BLaER1 treated with 17β-estradiol and CSF1 and Interleukin-3, amounts not matched to agents 10 nM and 100 nM (cell line): ENCODE results near the gene DNM2.
A peak's percentile ranks its signal among the peaks of the same experiment; 100 is the strongest.

Experiments
- H3K27ac ChIP-seq, 11 experiments: shearing (Covaris generic); formaldehyde crosslinking; 2 replicates each; pipeline ENCODE4 v1.8.1; 2022
- H3K27me3 ChIP-seq, 11 experiments: shearing (Covaris generic); formaldehyde crosslinking; 2 replicates each; pipeline ENCODE4 v1.8.1; 2022
- H3K36me3 ChIP-seq, 11 experiments: shearing (Covaris generic); formaldehyde crosslinking; 2 replicates each; pipeline ENCODE4 v1.8.1; 2022
- H3K4me1 ChIP-seq, 10 experiments: shearing (Covaris generic); formaldehyde crosslinking; 2 replicates each; pipeline ENCODE4 v1.8.1; 2022
- H3K4me2 ChIP-seq, 11 experiments: shearing (Covaris generic); formaldehyde crosslinking; 2 replicates each; pipeline ENCODE4 v1.8.1; 2022
- H3K4me3 ChIP-seq, 10 experiments: shearing (Covaris generic); formaldehyde crosslinking; 2 replicates each; pipeline ENCODE4 v1.8.1; 2022
- H3K9ac ChIP-seq, 11 experiments: shearing (Covaris generic); formaldehyde crosslinking; 2 replicates each; pipeline ENCODE4 v1.8.1; 2022
- H3K9me3 ChIP-seq, 11 experiments: shearing (Covaris generic); formaldehyde crosslinking; replicated peaks in 1 of 11; 2 replicates each; pipeline ENCODE4 v1.8.1; 2022
- H4K20me1 ChIP-seq, 11 experiments: shearing (Covaris generic); formaldehyde crosslinking; 2 replicates each; pipeline ENCODE4 v1.8.1; 2022
- Cebpa-rat ChIP-seq, 11 experiments: shearing (Covaris generic); IDR thresholded peaks; 2 replicates each; pipeline ENCODE4 v1.8.1; 2022

Gene DNM2

DNA sequence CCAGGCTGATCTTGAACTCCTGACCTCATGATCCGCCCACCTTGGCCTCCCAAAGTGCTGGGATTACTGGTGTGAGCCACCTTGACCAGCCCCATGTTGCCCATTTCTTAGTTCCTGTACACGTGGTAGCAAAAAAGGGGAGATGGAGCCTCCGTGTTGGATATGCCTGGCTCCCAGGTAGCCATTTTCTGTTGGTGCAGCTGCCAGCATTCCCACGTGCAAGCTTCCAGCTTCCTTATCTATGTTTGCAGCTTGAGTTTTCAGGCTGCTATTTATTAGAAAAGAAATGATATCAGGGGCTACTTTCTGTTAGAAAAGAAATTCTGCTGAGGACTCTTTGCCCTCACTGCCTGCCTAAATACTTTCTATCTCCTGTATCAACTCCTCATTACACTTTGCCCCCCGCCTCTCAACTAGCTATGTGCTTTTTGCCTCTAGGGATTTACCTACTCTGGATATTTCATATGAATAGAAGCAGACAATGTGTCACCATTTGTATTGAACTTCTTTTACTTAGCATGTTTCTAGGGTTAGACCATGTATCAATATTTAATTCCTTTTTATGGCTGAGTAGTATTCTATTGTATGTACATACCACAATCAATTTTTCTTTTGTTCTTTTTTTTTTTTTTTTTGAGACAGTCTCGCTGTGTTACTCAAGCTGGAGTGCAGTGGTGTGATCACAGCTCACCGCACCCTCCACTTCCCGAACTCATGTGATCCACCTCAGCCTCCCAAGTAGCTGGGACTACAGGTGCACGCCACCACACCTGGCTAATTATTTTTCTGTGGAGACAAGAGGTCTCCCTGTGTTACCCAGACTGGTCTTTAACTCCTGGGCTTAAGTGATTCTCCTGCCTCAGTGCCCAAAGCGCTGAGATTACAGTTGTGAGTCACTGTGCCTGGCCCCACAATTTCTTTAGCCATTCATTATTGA, 121.5 kb downstream of the DNM2 start:
- H4K20me1 ChIP-seq, result peaks cover 8 to 10% (median 9%) of the 10 kb centered on the region in 11 experiments; a peak in 19 of 22 replicates
- H3K4me2 ChIP-seq, result no peak overlapping the region
- H3K4me3 ChIP-seq, result no peak overlapping the region
- H3K9ac ChIP-seq, result no peak overlapping the region
- TF ChIP-seq Cebpa-rat (IDR thresholded peaks at IDR 0.05), result no peak
- H3K27me3 ChIP-seq, result no peaks in the 10 kb centered on the region
- H3K4me1 ChIP-seq, result peaks cover 7 to 17% (median 14%) of the 10 kb centered on the region in 10 experiments; a peak in 17 of 20 replicates
- H3K36me3 ChIP-seq, result peaks cover 0 to 11% (median 8%) of the 10 kb centered on the region in 11 experiments; a peak in 14 of 22 replicates
- peaks cover 14 to 50% (median 38%) of the 10 kb centered on the region in 11 experiments; a peak in 20 of 22 replicates for H3K9me3 ChIP-seq
- H3K27ac ChIP-seq, result no peak overlapping the region

- no peak overlapping the region for H3K9ac ChIP-seq
- H4K20me1 ChIP-seq, result no peaks in the 10 kb centered on the region
- H3K27me3 ChIP-seq, result no peaks in the 10 kb centered on the region
- H3K4me3 ChIP-seq, result no peak overlapping the region
- no peak overlapping the region for H3K27ac ChIP-seq
- TF ChIP-seq Cebpa-rat (IDR thresholded peaks at IDR 0.05), result no peak
- H3K9me3 ChIP-seq, result peaks cover 23 to 51% (median 40%) of the 10 kb centered on the region in 11 experiments
- H3K36me3 ChIP-seq, result no peaks in the 10 kb centered on the region
- H3K4me2 ChIP-seq, result no peak overlapping the region
- peaks cover under 1 to 7% (median 4%) of the 10 kb centered on the region in 10 experiments; a peak in 16 of 20 replicates for H3K4me1 ChIP-seq
Measured at GRCh38 chr19:10842788-10843187, 124.9 kb downstream of the DNM2 start.

DNA sequence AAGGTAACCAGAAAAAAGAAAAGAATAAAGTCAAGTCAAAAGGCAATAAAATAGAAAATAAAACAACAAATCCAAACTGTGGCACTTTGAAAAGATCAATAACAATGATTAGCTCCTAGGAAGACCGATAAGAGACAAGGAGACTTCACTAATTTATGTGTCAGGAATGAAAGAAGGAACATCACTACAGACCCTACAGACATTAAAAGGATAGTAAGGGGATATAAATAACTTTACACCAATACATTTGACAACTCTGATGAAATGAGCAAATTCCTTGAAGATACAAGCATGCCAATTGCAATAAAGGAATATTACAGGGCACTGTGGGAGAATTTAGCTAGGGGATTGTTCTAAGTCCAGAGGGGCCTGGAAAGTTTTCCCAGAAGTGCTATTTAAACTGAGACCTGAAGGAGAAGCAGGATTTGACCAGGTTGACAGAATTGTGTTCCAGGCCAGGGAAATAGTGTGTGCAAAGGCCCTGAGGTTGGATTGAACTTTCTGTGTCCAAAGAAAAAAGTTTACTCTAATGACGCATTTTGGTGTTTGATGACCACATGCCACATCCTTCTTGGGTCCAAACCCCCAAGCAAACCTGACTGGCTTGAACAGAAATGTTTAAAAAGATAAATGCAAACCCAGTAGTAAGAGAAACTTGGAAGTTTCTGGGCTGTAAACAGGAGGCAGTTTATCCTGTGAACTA, 128.8 kb downstream of the DNM2 start:
- no peaks in the 10 kb centered on the region for H4K20me1 ChIP-seq
- TF ChIP-seq Cebpa-rat (IDR thresholded peaks at IDR 0.05), result no peak
- H3K9me3 ChIP-seq, result peaks cover 13 to 28% (median 23%) of the 10 kb centered on the region in 11 experiments
- H3K27me3 ChIP-seq, result no peaks in the 10 kb centered on the region
- H3K4me2 ChIP-seq, result no peak overlapping the region
- H3K36me3 ChIP-seq, result peaks cover 0 to 13% (median 0%) of the 10 kb centered on the region in 11 experiments; a peak in 4 of 22 replicates
- H3K4me1 ChIP-seq, result peaks cover 13 to 30% (median 21%) of the 10 kb centered on the region in 10 experiments; a peak in 19 of 20 replicates
- no peak overlapping the region for H3K4me3 ChIP-seq
- H3K9ac ChIP-seq, result no peak overlapping the region
- H3K27ac ChIP-seq, result no peak overlapping the region

GRCh38 chr19:10848230-10848856, 130.5 kb downstream of the DNM2 start, which contains the start of gene C19orf38:
Gene C19orf38 (plus strand): TSS chr19:10848415. CDS start chr19:10848509, 94 bp downstream.
- Histone ChIP-seq H3K4me2 (peak within 1 kb of the TSS; percentile 46 to 89 (median 76); a peak in 21 of 22 replicates), H3K27ac (peak within 1 kb of the TSS; percentile 40 to 80 (median 67); a peak in 19 of 22 replicates), H3K36me3 (peaks cover 0 to 20% (median 0%) of the 10 kb centered on the region in 11 experiments; a peak in 5 of 22 replicates), H3K27me3 (no peaks in the 10 kb centered on the region), H4K20me1 (no peaks in the 10 kb centered on the region), H3K4me1 (peaks cover 13 to 39% (median 21%) of the 10 kb centered on the region in 10 experiments; a peak in 19 of 20 replicates), H3K9me3 (peaks cover 12 to 17% (median 15%) of the 10 kb centered on the region in 11 experiments), H3K4me3 (peak within 1 kb of the TSS in 7 of 10 experiments; percentile 43 to 69 (median 52); a peak in 12 of 20 replicates), H3K9ac (peak within 1 kb of the TSS; percentile 50 to 78 (median 71); a peak in 20 of 22 replicates)
- peak in 4 of 11 experiments; percentile 9 to 41 (median 38); a peak in 3 of 22 replicates for TF ChIP-seq Cebpa-rat (IDR thresholded peaks at IDR 0.05)

DNA sequence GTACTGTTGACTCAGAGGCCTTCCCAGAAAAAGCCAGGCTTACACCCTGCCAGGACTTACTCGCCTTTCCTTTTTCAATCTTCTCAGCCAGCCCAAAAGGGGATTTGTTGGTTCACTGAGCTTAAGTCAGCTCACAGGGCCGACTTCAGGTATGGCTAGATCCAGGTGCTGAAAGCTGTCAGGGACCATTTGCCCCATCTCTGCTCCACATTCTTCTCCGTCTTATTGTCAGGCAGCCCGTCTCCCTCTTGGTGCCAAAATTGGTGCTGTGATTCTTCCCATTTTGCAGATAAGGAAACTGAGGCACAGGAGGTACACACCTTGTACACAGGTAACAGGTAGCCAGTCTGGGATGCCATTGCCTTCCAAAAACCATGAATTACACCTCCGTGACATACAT, 132.8 kb downstream of the DNM2 start:
- no peak overlapping the region for H3K4me2 ChIP-seq
- peaks cover 13 to 46% (median 24%) of the 10 kb centered on the region in 10 experiments; a peak in 19 of 20 replicates for H3K4me1 ChIP-seq
- H3K36me3 ChIP-seq, result peaks cover 0 to 27% (median 0%) of the 10 kb centered on the region in 11 experiments; a peak in 6 of 22 replicates
- no peak for TF ChIP-seq Cebpa-rat (IDR thresholded peaks at IDR 0.05)
- H4K20me1 ChIP-seq, result no peaks in the 10 kb centered on the region
- no peaks in the 10 kb centered on the region for H3K27me3 ChIP-seq
- no peak overlapping the region; a peak in 1 of 22 replicates for H3K27ac ChIP-seq
- no peak overlapping the region for H3K9ac ChIP-seq
- H3K4me3 ChIP-seq, result no peak overlapping the region
- H3K9me3 ChIP-seq, result peaks cover 12 to 17% (median 14%) of the 10 kb centered on the region in 11 experiments

DNA sequence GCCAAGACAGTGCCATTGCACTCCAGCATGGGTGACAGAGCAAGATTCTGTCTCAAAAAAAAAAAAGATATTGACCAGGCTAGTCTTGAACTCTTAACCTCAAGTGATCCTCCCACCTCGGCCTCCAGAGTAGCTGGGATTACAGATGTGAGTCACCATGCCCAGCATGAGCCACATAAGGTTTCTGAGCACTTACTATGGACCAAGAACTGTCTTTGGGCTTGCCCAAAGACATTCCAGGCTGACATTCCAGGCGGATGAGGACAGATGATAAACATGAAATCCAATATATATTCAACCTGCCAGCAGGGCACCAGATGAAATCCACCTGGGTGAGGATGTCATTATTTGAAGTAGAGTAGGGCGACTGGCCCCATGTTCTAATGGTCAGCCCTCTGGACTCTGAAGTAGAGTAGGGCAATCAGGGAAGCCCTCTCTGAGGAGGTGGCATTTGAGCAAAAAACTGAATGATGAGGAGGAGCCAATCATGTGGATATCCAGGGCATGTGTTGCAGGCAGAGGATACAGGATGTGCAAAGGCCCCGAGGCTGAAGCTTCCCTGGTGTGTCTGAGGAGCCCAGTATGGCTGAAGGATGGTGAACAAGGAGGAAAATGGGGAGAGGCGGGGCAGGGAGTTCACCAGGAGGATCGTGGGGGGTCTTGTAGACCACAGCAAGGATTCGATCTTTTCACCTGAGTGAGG, 134.4 kb downstream of the DNM2 start:
- H3K4me1 ChIP-seq, result peaks cover 13 to 46% (median 24%) of the 10 kb centered on the region in 10 experiments; a peak in 19 of 20 replicates
- TF ChIP-seq Cebpa-rat (IDR thresholded peaks at IDR 0.05), result no peak
- peak overlapping the region in 2 of 11 experiments; percentile 5 to 23; a peak in 2 of 22 replicates for H3K4me2 ChIP-seq
- H3K27ac ChIP-seq, result no peak overlapping the region
- no peak overlapping the region for H3K9ac ChIP-seq
- H3K27me3 ChIP-seq, result no peaks in the 10 kb centered on the region
- H3K36me3 ChIP-seq, result peaks cover 0 to 39% (median 8%) of the 10 kb centered on the region in 11 experiments; a peak in 11 of 22 replicates
- H4K20me1 ChIP-seq, result no peaks in the 10 kb centered on the region
- H3K9me3 ChIP-seq, result peaks cover 0 to 1% (median 0%) of the 10 kb centered on the region in 11 experiments; a peak in 5 of 22 replicates
- no peak overlapping the region for H3K4me3 ChIP-seq

GRCh38 chr19:10852941-10853340, 135.1 kb downstream of the DNM2 start:
- Histone ChIP-seq H4K20me1 (no peaks in the 10 kb centered on the region), H3K27ac (no peak overlapping the region), H3K4me1 (peaks cover 11 to 39% (median 18%) of the 10 kb centered on the region in 10 experiments; a peak in 19 of 20 replicates), H3K4me3 (no peak overlapping the region), H3K9me3 (no peaks in the 10 kb centered on the region), H3K9ac (no peak overlapping the region), H3K27me3 (no peaks in the 10 kb centered on the region), H3K36me3 (peaks cover 0 to 45% (median 8%) of the 10 kb centered on the region in 11 experiments; a peak in 11 of 22 replicates), H3K4me2 (peak overlapping the region in 3 of 11 experiments; percentile 5 to 23 (median 18); a peak in 5 of 22 replicates)
- TF ChIP-seq Cebpa-rat (IDR thresholded peaks at IDR 0.05), result no peak
